OCI-LY1 (cell line): ENCODE results near the gene S100A14.

ENCODE experiments used
- H2AFZ ChIP-seq: fragments of 200-600 bp; sonication (generic), shearing (Covaris generic); 2 replicates; pipeline ENCODE4 v1.6.0; 2014; ENCODE audit warnings: antibody characterized with exemption, mild to moderate bottlenecking, low read length
- H3F3A ChIP-seq: fragments of 200-600 bp; sonication (generic), shearing (Covaris generic); 2 replicates; pipeline ENCODE4 v1.6.0; 2014; ENCODE audit warnings: mild to moderate bottlenecking, antibody characterized with exemption, low read length, moderate library complexity; ENCODE audit not compliant: insufficient read depth
- H3K27ac ChIP-seq: fragments of 200-600 bp; sonication (generic); 2 replicates; pipeline ENCODE4 v1.5.1; 2014; ENCODE audit warnings: low read length, mixed run types, mild to moderate bottlenecking, low read depth; ENCODE audit not compliant: poor library complexity, severe bottlenecking
- H3K27me3 ChIP-seq: fragments of 200-600 bp; sonication (generic); 2 replicates; pipeline ENCODE4 v1.6.0; 2014; ENCODE audit warnings: antibody characterized with exemption, mild to moderate bottlenecking, low read length, moderate library complexity; ENCODE audit not compliant: insufficient read depth
- H3K36me3 ChIP-seq: fragments of 200-600 bp; sonication (generic); 2 replicates; pipeline ENCODE4 v1.6.1; 2014; ENCODE audit warnings: mild to moderate bottlenecking, antibody characterized with exemption, low read length, moderate library complexity, mixed read lengths; ENCODE audit not compliant: insufficient read depth
- H3K4me1 ChIP-seq: fragments of 200-600 bp; sonication (generic); 2 replicates; pipeline ENCODE4 v1.5.1; 2014; ENCODE audit warnings: mild to moderate bottlenecking, low read length, moderate library complexity; ENCODE audit not compliant: insufficient read depth, severe bottlenecking
- H3K4me2 ChIP-seq: fragments of 200-600 bp; sonication (generic), shearing (Covaris generic); 2 replicates; pipeline ENCODE4 v1.6.1; 2014; ENCODE audit warnings: low read length
- H3K4me3 ChIP-seq: fragments of 200-600 bp; sonication (generic); 2 replicates; pipeline ENCODE4 v1.5.1; 2014; ENCODE audit warnings: low read length, low read depth, mild to moderate bottlenecking, mixed read lengths; ENCODE audit not compliant: poor library complexity, severe bottlenecking
- H3K79me2 ChIP-seq: fragments of 200-600 bp; shearing (Covaris generic); 2 replicates; pipeline ENCODE4 v1.6.1; 2016; ENCODE audit warnings: mixed run types, low read length, mixed read lengths; ENCODE audit not compliant: insufficient read depth
- H3K9ac ChIP-seq: fragments of 200-600 bp; sonication (generic), shearing (Covaris generic); 2 replicates; pipeline ENCODE4 v1.6.1; 2014; ENCODE audit warnings: mild to moderate bottlenecking, low read length, mixed read lengths
- H3K9me2 ChIP-seq: fragments of 200-600 bp; sonication (generic), shearing (Covaris generic); 2 replicates; pipeline ENCODE4 v1.6.1; 2014; ENCODE audit warnings: low read depth, mild to moderate bottlenecking, low read length, mixed read lengths
- H3K9me3 ChIP-seq: fragments of 200-600 bp; shearing (Covaris generic); 2 replicates; pipeline ENCODE4 v1.6.1; 2014; ENCODE audit warnings: low read length, mixed read lengths
- H4K20me1 ChIP-seq: fragments of 200-600 bp; sonication (generic), shearing (Covaris generic); 2 replicates; pipeline ENCODE4 v1.6.0; 2016; ENCODE audit warnings: mild to moderate bottlenecking, low read length; ENCODE audit not compliant: insufficient read depth
- EZH2 ChIP-seq: fragments of 200-600 bp; sonication (generic), shearing (Covaris generic); IDR thresholded peaks from 2 replicates; pipeline ENCODE4 v1.8.0; 2017; ENCODE audit warnings: borderline replicate concordance, mixed run types, mild to moderate bottlenecking, antibody characterized with exemption, low read length, moderate library complexity, mixed read lengths
- TF ChIP-seq, protein P1 (sequence below): fragments of 200-600 bp; sonication (generic), shearing (Covaris generic); IDR thresholded peaks from 2 replicates; pipeline ENCODE4 v1.5.1; 2017; ENCODE audit warnings: mild to moderate bottlenecking, antibody characterized with exemption, low read length, moderate library complexity, mixed read lengths

S100A14 gene

GRCh38 chr1:153612755-153613331 is 3.3 kb downstream of the S100A14 start, which contains the start of gene S100A16:
Gene S100A16 (minus strand): TSS chr1:153613137. CDS start chr1:153608151, 4,986 bp downstream.
- Histone ChIP-seq H3K9ac (no peak within 1 kb of the TSS), H3K4me2 (no peak within 1 kb of the TSS), H4K20me1 (no peaks in the 10 kb centered on the region), H3K27ac (no peak within 1 kb of the TSS), H3F3A (no peaks in the 10 kb centered on the region), H3K9me2 (no peaks in the 10 kb centered on the region), H3K79me2 (no peaks in the 10 kb centered on the region), H3K4me1 (no peaks in the 10 kb centered on the region), H2AFZ (no peak within 1 kb of the TSS), H3K27me3 (no peaks in the 10 kb centered on the region), H3K4me3 (no peak within 1 kb of the TSS), H3K36me3 (no peaks in the 10 kb centered on the region), H3K9me3 (no peaks in the 10 kb centered on the region)
- no peak for TF ChIP-seq EZH2
- TF ChIP-seq, protein P1, sequence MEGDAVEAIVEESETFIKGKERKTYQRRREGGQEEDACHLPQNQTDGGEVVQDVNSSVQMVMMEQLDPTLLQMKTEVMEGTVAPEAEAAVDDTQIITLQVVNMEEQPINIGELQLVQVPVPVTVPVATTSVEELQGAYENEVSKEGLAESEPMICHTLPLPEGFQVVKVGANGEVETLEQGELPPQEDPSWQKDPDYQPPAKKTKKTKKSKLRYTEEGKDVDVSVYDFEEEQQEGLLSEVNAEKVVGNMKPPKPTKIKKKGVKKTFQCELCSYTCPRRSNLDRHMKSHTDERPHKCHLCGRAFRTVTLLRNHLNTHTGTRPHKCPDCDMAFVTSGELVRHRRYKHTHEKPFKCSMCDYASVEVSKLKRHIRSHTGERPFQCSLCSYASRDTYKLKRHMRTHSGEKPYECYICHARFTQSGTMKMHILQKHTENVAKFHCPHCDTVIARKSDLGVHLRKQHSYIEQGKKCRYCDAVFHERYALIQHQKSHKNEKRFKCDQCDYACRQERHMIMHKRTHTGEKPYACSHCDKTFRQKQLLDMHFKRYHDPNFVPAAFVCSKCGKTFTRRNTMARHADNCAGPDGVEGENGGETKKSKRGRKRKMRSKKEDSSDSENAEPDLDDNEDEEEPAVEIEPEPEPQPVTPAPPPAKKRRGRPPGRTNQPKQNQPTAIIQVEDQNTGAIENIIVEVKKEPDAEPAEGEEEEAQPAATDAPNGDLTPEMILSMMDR: no peak

DNA sequence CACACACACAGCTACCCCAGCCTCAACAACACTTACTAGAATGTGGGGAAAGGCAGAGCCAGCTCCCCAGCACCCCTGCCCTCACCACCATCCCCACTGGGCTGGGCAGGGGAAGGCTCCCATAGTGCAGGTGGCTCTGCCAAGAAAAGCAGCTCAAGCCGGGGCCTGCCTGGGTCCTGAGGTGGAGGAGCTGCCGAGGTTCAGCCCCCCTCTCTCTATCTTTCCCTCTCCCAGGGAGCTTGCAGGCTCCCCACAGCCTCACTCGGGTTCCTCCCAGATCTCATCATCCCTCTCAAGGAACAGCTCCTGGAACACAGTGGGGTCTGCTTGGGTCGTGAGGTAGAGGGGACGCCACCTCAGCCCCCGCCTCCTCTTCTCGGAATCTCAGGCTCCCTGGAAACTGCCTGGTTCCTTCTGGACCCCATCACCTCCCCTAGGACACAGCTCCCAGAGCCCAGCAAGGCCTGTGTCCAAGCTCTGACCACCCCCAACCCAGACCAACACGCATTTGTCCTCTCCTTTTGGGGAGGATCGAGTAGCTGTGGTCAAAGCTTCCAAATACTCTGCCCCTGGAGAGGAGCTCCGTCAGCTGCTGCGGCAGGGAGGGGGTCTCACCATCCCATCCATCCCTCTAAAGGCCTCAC is 3.9 kb downstream of the S100A14 start:
- Histone ChIP-seq H2AFZ (no peak overlapping the region), H3K9me3 (no peaks in the 10 kb centered on the region)

DNA sequence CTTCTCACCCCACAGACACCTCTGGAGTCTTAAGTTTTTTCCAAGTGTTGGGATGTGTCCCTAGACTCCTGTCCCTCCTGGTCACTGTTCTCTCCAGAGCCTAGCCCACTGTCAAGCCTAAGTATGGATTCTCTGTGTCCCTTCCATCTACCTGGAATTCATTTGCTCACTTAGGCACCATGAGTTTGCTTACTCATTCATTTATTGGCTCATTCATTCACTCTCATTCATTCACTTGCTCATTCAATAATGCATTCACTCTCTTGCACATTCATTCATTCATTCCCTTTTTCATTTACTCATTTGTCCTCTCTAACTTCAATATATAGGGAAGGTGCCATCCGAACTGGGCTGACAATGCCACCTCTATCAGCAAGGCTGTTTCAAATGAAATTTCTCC is 4.8 kb downstream of the S100A14 start:
- H3K4me2 ChIP-seq: no peak overlapping the region
- H3K79me2 ChIP-seq: no peaks in the 10 kb centered on the region
- H3K9me2 ChIP-seq: no peaks in the 10 kb centered on the region
- no peak overlapping the region for H3K9ac ChIP-seq
- no peaks in the 10 kb centered on the region; the same call in 1 of the 2 replicates for H3K27me3 ChIP-seq
- H4K20me1 ChIP-seq: no peaks in the 10 kb centered on the region
- H3K27ac ChIP-seq: no peak overlapping the region
- no peaks in the 10 kb centered on the region for H3K36me3 ChIP-seq
- no peak overlapping the region for H2AFZ ChIP-seq
- no peak overlapping the region for H3K4me3 ChIP-seq
- H3K9me3 ChIP-seq: no peaks in the 10 kb centered on the region
- no peaks in the 10 kb centered on the region for H3K4me1 ChIP-seq
- no peaks in the 10 kb centered on the region for H3F3A ChIP-seq
- no peak for TF ChIP-seq EZH2
- TF ChIP-seq, protein P1: no peak

More for the DNA sequence above, 3.9 kb downstream of the S100A14 start:
- H3K79me2 ChIP-seq: no peaks in the 10 kb centered on the region
- H3F3A ChIP-seq: no peaks in the 10 kb centered on the region
- no peaks in the 10 kb centered on the region for H4K20me1 ChIP-seq
- TF ChIP-seq EZH2: no peak
- TF ChIP-seq, protein P1: no peak
- H3K4me2 ChIP-seq: no peak overlapping the region
- no peaks in the 10 kb centered on the region for H3K27me3 ChIP-seq
- H3K4me3 ChIP-seq: no peak overlapping the region
- H3K27ac ChIP-seq: no peak overlapping the region
- no peaks in the 10 kb centered on the region for H3K9me2 ChIP-seq
- no peaks in the 10 kb centered on the region for H3K36me3 ChIP-seq
- no peak overlapping the region for H3K9ac ChIP-seq
- no peaks in the 10 kb centered on the region for H3K4me1 ChIP-seq
